Measurements from ENCODE around the gene HACD2.

GRCh38 chr3:123559040-123559861 lies 25.6 kb downstream of the HACD2 start:
- TF ChIP-seq, protein P1, sequence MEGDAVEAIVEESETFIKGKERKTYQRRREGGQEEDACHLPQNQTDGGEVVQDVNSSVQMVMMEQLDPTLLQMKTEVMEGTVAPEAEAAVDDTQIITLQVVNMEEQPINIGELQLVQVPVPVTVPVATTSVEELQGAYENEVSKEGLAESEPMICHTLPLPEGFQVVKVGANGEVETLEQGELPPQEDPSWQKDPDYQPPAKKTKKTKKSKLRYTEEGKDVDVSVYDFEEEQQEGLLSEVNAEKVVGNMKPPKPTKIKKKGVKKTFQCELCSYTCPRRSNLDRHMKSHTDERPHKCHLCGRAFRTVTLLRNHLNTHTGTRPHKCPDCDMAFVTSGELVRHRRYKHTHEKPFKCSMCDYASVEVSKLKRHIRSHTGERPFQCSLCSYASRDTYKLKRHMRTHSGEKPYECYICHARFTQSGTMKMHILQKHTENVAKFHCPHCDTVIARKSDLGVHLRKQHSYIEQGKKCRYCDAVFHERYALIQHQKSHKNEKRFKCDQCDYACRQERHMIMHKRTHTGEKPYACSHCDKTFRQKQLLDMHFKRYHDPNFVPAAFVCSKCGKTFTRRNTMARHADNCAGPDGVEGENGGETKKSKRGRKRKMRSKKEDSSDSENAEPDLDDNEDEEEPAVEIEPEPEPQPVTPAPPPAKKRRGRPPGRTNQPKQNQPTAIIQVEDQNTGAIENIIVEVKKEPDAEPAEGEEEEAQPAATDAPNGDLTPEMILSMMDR (IDR thresholded peaks at IDR 0.05; ENCODE audit: extremely low read depth in 1 of 2, insufficient read depth in 1 of 2, low read depth in 1 of 2, low read length in 2 of 2), result peak; percentile 44 to 51
- TF ChIP-seq POLR2A (IDR thresholded peaks at IDR 0.05; ENCODE audit: low read depth, low read length), result no peak
- TF ChIP-seq, protein P2, sequence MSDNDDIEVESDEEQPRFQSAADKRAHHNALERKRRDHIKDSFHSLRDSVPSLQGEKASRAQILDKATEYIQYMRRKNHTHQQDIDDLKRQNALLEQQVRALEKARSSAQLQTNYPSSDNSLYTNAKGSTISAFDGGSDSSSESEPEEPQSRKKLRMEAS (IDR thresholded peaks at IDR 0.05; ENCODE audit: insufficient read depth, insufficient read length), result no peak
- no peak for TF ChIP-seq GATA2 (IDR thresholded peaks at IDR 0.05; ENCODE audit: insufficient read depth, insufficient read length, low read depth, low read length)
- TF ChIP-seq MYC (IDR thresholded peaks at IDR 0.05; ENCODE audit: low read depth, low read length), result no peak
- TF ChIP-seq EZH2 (IDR thresholded peaks at IDR 0.05; ENCODE audit: borderline replicate concordance, low read depth, low read length, severe bottlenecking), result no peak

All from endothelial cell of umbilical vein (primary cell).